Nephron progenitor cell (in vitro differentiated cells): ENCODE data around the gene MORF4L1.

Experiments used
- DNase-seq: peaks from one replicate; pipeline ENCODE4 v3.0.0; 2021
- H3K27ac Mint-ChIP-seq: 2 replicates; pipeline ENCODE4 v1.8.0; 2021; ENCODE audit warnings: mild to moderate bottlenecking, moderate library complexity, mixed read lengths
- H3K27me3 Mint-ChIP-seq: 2 replicates; pipeline ENCODE4 v1.8.0; 2021; ENCODE audit warnings: mild to moderate bottlenecking, low read depth, mixed read lengths; ENCODE audit not compliant: poor library complexity
- H3K36me3 Mint-ChIP-seq: 2 replicates; pipeline ENCODE4 v1.8.0; 2021; ENCODE audit warnings: low read depth, mixed read lengths
- H3K4me1 Mint-ChIP-seq: 2 replicates; pipeline ENCODE4 v1.8.0; 2021; ENCODE audit warnings: mixed read lengths
- H3K4me3 Mint-ChIP-seq: 2 replicates; pipeline ENCODE4 v1.8.0; 2021; ENCODE audit warnings: mild to moderate bottlenecking, moderate library complexity, mixed read lengths
- H3K9me3 Mint-ChIP-seq: 2 replicates; pipeline ENCODE4 v1.8.0; 2021; ENCODE audit warnings: mild to moderate bottlenecking, moderate library complexity, mixed read lengths
- CTCF ChIP-seq: fragments of 200-600 bp; sonication (generic); IDR thresholded peaks from 2 replicates; pipeline ENCODE4 v1.5.0; 2021; ENCODE audit warnings: antibody characterized with exemption

Gene MORF4L1

GRCh38 chr15:78921517-78921916, 48.8 kb downstream of the MORF4L1 start:
- Mint-ChIP-seq H3K27me3 (no peaks in the 10 kb centered on the region), H3K9me3 (no peaks in the 10 kb centered on the region), H3K36me3 (peaks cover 46% of the 10 kb centered on the region), H3K27ac (peak overlapping the region; percentile 54), H3K4me3 (no peak overlapping the region), H3K4me1 (peaks cover 6% of the 10 kb centered on the region)
- TF ChIP-seq CTCF, result no peak
- no peak for DNase-seq

- Mint-ChIP-seq H3K4me3 (no peak overlapping the region), H3K36me3 (peaks cover 46% of the 10 kb centered on the region), H3K4me1 (peaks cover 1% of the 10 kb centered on the region), H3K27me3 (no peaks in the 10 kb centered on the region), H3K27ac (peak overlapping the region; percentile 54), H3K9me3 (no peaks in the 10 kb centered on the region)
- no peak for DNase-seq
- TF ChIP-seq CTCF, result no peak
Measured at GRCh38 chr15:78921940-78922339, 49.2 kb downstream of the MORF4L1 start.

GRCh38 chr15:78922527-78922926, 49.8 kb downstream of the MORF4L1 start:
- Mint-ChIP-seq H3K9me3 (no peaks in the 10 kb centered on the region), H3K27ac (peak overlapping the region; percentile 59), H3K4me1 (no peaks in the 10 kb centered on the region), H3K4me3 (no peak overlapping the region), H3K27me3 (no peaks in the 10 kb centered on the region), H3K36me3 (peaks cover 48% of the 10 kb centered on the region)
- TF ChIP-seq CTCF, result no peak
- no peak for DNase-seq

- H3K27me3 Mint-ChIP-seq, result no peaks in the 10 kb centered on the region
- peaks cover 47% of the 10 kb centered on the region for H3K36me3 Mint-ChIP-seq
- H3K9me3 Mint-ChIP-seq, result no peaks in the 10 kb centered on the region
Measured at GRCh38 chr15:78923015-78923414, 50.3 kb downstream of the MORF4L1 start.

GRCh38 chr15:78923480-78924360, 51.0 kb downstream of the MORF4L1 start:
- Mint-ChIP-seq H3K4me3 (no peak overlapping the region), H3K9me3 (no peaks in the 10 kb centered on the region), H3K36me3 (peaks cover 43% of the 10 kb centered on the region), H3K27me3 (no peaks in the 10 kb centered on the region), H3K4me1 (no peaks in the 10 kb centered on the region), H3K27ac (peak overlapping the region; percentile 54)
- DNase-seq, result no peak
- no peak for TF ChIP-seq CTCF

More at GRCh38 chr15:78923015-78923414, 50.3 kb downstream of the MORF4L1 start:
- Mint-ChIP-seq H3K4me3 (no peak overlapping the region), H3K27ac (no peak overlapping the region), H3K4me1 (no peaks in the 10 kb centered on the region)
- no peak for TF ChIP-seq CTCF
- no peak for DNase-seq

GRCh38 chr15:78925076-78925624, 52.5 kb downstream of the MORF4L1 start:
- no peak for TF ChIP-seq CTCF
- H3K4me3 Mint-ChIP-seq, result no peak overlapping the region
- no peak for DNase-seq
- peak overlapping the region; percentile 88 for H3K27ac Mint-ChIP-seq
- no peaks in the 10 kb centered on the region for H3K4me1 Mint-ChIP-seq
- H3K27me3 Mint-ChIP-seq, result no peaks in the 10 kb centered on the region
- peaks cover 29% of the 10 kb centered on the region for H3K36me3 Mint-ChIP-seq
- H3K9me3 Mint-ChIP-seq, result no peaks in the 10 kb centered on the region
